ENCODE measurements around the gene TMEM119.

GRCh38 chr12:108644811-108645120, 46.9 kb upstream of the TMEM119 start:
- TF ChIP-seq POLR2A (IDR thresholded peaks at IDR 0.05), result no peak
- TF ChIP-seq CTCF (IDR thresholded peaks at IDR 0.05), result no peak
- no peak for TF ChIP-seq EP300 (IDR thresholded peaks at IDR 0.05)
